Endothelial cell of umbilical vein (primary cell): ENCODE results near the gene PLA2G6. TPM values are rescaled to one million over a fixed set of nuclear protein-coding genes. Genes with fewer than 3 reads are reported as not detected.

ENCODE experiments used
- BruUV-seq: library from RNA; stranded (reverse); fragments of 400-500 nt; replicated peaks from 2 replicates; lab custom pipeline; 2021; lab: Mats Ljungman, UMichigan
- CTCF ChIA-PET: fragments of 300-600, 350-600 bp; sonication (Branson Sonifier 250); formaldehyde crosslinking; loops from one replicate; lab custom pipeline; 2021; ENCODE audit warnings: antibody characterized with exemption, inconsistent platforms; lab: Charles Lee
- POLR2A ChIA-PET: fragments of 300-600, 350-600 bp; sonication (Branson Sonifier 250); formaldehyde crosslinking; loops from one replicate; lab custom pipeline; 2021; ENCODE audit warnings: antibody characterized with exemption, inconsistent platforms; lab: Charles Lee
- DNase-seq: peaks from one replicate; pipeline ENCODE4 v3.0.0-alpha.2; 2011; ENCODE audit warnings: low read depth, low spot score
- FAIRE-seq: peaks from 2 replicates; lab custom pipeline; 2011; peaks lifted over from hg19 to GRCh38; lab: Jason Lieb, UNC
- H2AFZ ChIP-seq: 2 replicates; pipeline ENCODE4 v1.6.0; 2012; ENCODE audit warnings: low read depth, low read length, control low read depth, inconsistent platforms
- H3K27ac ChIP-seq: 2 replicates; pipeline ENCODE4 v1.5.1; 2011; ENCODE audit warnings: low read depth, mild to moderate bottlenecking, control low read depth, low read length, moderate library complexity; ENCODE audit not compliant: insufficient read depth
- H3K27me3 ChIP-seq, 2 experiments: 2 replicates each; pipeline versions ENCODE4 v1.6.0 to v1.6.1; 2011; ENCODE audit warnings: low read length in 2 of 2, mixed read lengths in 1 of 2; ENCODE audit not compliant: control insufficient read depth in 2 of 2, insufficient read depth in 2 of 2
- H3K36me3 ChIP-seq, 2 experiments: 2 replicates in 1 of 2; 3 replicates in 1 of 2; pipeline ENCODE4 v1.5.1; 2011; ENCODE audit warnings: low read length in 2 of 2, mild to moderate bottlenecking in 1 of 2, moderate library complexity in 1 of 2; ENCODE audit not compliant: control insufficient read depth in 2 of 2, insufficient read depth in 2 of 2; ENCODE audit errors: extremely low read depth in 1 of 2
- H3K4me1 ChIP-seq: 3 replicates; pipeline ENCODE4 v1.5.1; 2011; ENCODE audit warnings: mild to moderate bottlenecking, low read length; ENCODE audit not compliant: control insufficient read depth, insufficient read depth; ENCODE audit errors: extremely low read depth
- H3K4me2 ChIP-seq: 2 replicates; pipeline ENCODE4 v1.6.1; 2011; ENCODE audit warnings: low read length, control low read depth, mixed read lengths; ENCODE audit not compliant: insufficient read depth
- H3K4me3 ChIP-seq, 3 experiments: fragments of 200-600 bp in 1 of 3; sonication (generic), shearing (Covaris generic) in 1 of 3; replicated peaks in 1 of 3; 2 replicates each; pipeline ENCODE4 v1.5.1; 2011 to 2016; ENCODE audit warnings: control low read depth in 3 of 3, low read length in 3 of 3, mild to moderate bottlenecking in 2 of 3, inconsistent platforms in 1 of 3, low read depth in 1 of 3, moderate library complexity in 1 of 3; ENCODE audit not compliant: insufficient read depth in 1 of 3
- H3K79me2 ChIP-seq: 2 replicates; pipeline ENCODE4 v1.6.0; 2012; ENCODE audit warnings: low read length, inconsistent platforms; ENCODE audit not compliant: control insufficient read depth, insufficient read depth
- H3K9ac ChIP-seq: replicated peaks from 2 replicates; pipeline ENCODE3; 2011; ENCODE audit warnings: low read length, control low read depth; ENCODE audit not compliant: insufficient read depth; ENCODE audit errors: extremely low read depth
- H3K9me1 ChIP-seq: replicated peaks from 3 replicates; pipeline ENCODE4 v1.6.0; 2011; ENCODE audit warnings: mild to moderate bottlenecking, low read length; ENCODE audit not compliant: control insufficient read depth, insufficient read depth; ENCODE audit errors: extremely low read depth
- H3K9me3 ChIP-seq: replicated peaks from 2 replicates; pipeline ENCODE4 v1.5.1; 2012; ENCODE audit warnings: low read length, inconsistent platforms; ENCODE audit not compliant: control insufficient read depth, insufficient read depth
- H4K20me1 ChIP-seq: replicated peaks from 2 replicates; pipeline ENCODE3; 2011; ENCODE audit warnings: mild to moderate bottlenecking, low read length; ENCODE audit not compliant: control insufficient read depth, insufficient read depth; ENCODE audit errors: extremely low read depth
- CTCF ChIP-seq, 2 donors: IDR thresholded peaks; 1 replicate in 1 of 2; 2 replicates in 1 of 2; pipeline ENCODE4 v1.5.1; 2011; ENCODE audit warnings: low read length in 2 of 2, mild to moderate bottlenecking in 2 of 2, moderate library complexity in 2 of 2, control low read depth in 1 of 2, inconsistent platforms in 1 of 2, low read depth in 1 of 2; ENCODE audit not compliant: insufficient read depth in 1 of 2; ENCODE audit errors: extremely low read depth in 1 of 2
- EZH2 ChIP-seq: IDR thresholded peaks from 2 replicates; pipeline ENCODE4 v1.6.1; 2012; ENCODE audit warnings: borderline replicate concordance, low read depth, mild to moderate bottlenecking, moderate library complexity, low read length, inconsistent platforms; ENCODE audit not compliant: severe bottlenecking
- FOS ChIP-seq: IDR thresholded peaks from 2 replicates; pipeline ENCODE4 v1.6.1; 2011; ENCODE audit warnings: mild to moderate bottlenecking, low read length, moderate library complexity, borderline replicate concordance; ENCODE audit not compliant: insufficient read depth
- GATA2 ChIP-seq: IDR thresholded peaks from 2 replicates; pipeline ENCODE4 v1.7.0; 2011; ENCODE audit warnings: low read depth, mild to moderate bottlenecking, moderate library complexity, mixed read lengths, low read length; ENCODE audit not compliant: insufficient read length, insufficient read depth
- JUN ChIP-seq: IDR thresholded peaks from 2 replicates; pipeline ENCODE4 v1.6.1; 2011; ENCODE audit warnings: borderline replicate concordance, low read depth; ENCODE audit not compliant: insufficient read length, insufficient read depth
- MYC ChIP-seq: IDR thresholded peaks from one replicate; pipeline ENCODE4 v1.6.1; 2011; ENCODE audit warnings: mild to moderate bottlenecking, low read depth, low read length
- POLR2A ChIP-seq: IDR thresholded peaks from 2 replicates; pipeline ENCODE4 v1.6.1; 2012; ENCODE audit warnings: low read depth, mild to moderate bottlenecking, control low read depth, low read length
- POLR2AphosphoS5 ChIP-seq: IDR thresholded peaks from 2 replicates; pipeline ENCODE4 v1.6.1; 2012; ENCODE audit warnings: low read depth, mild to moderate bottlenecking, control low read depth, low read length, moderate library complexity; ENCODE audit not compliant: insufficient read depth
- dilution Hi-C: fragments of 300-500 bp; cut with MboI; formaldehyde crosslinking; loops from one replicate; pipeline ENCODE4 v1.15.0; 2019; ENCODE audit warnings: low sequenced_read_pairs; ENCODE audit not compliant: extremely low pct_ligation_motif_present
- intact Hi-C: fragments of 100-400 bp; cut with micrococcal nuclease; formaldehyde crosslinking; loops from one replicate; pipeline ENCODE4 v1.10.0; 2022
- polyA plus RNA-seq, 4 experiments: library from polyadenylated mRNA; depleted of rRNA in 3 of 4; stranded (reverse) in 3 of 4; unstranded in 1 of 4; fragments of >200 nt; gene quantifications; 2 replicates each; pipeline versions ENCODE4 v1.2.1 to v1.2.3, GENCODE V29; 2011 to 2012; ENCODE audit warnings: missing spikeins in 1 of 4
- total RNA-seq: library from RNA; stranded (reverse); gene quantifications from 2 replicates; pipeline ENCODE4 v1.2.3, GENCODE V29; 2021
- TF ChIP-seq, protein P1 (sequence below): IDR thresholded peaks from 2 replicates; pipeline ENCODE4 v1.6.1; 2011; ENCODE audit not compliant: insufficient read depth, insufficient read length

The PLA2G6 gene
- total and polyA plus RNA-seq, 2 donors (not counting 3 experiments of a cell fraction or from before 2014, with no cell fraction given): 6.6 to 10.3 TPM

- DNase-seq: no peak
- ChIA-PET POLR2A (no interaction called here), CTCF (interaction anchor here (1.5 to 1.6 kb wide), 3 partner anchors 23 to 32 kb away, joined by 5 to 13 read pairs (median 6); no protein-coding TSS in a partner anchor)
- no peak overlapping the region for H3K27ac ChIP-seq
- no peaks in the 10 kb centered on the region for H3K27me3 ChIP-seq
- H3K9me1 ChIP-seq: no peaks in the 10 kb centered on the region
- no peaks in the 10 kb centered on the region for H4K20me1 ChIP-seq
- H3K9ac ChIP-seq: no peak overlapping the region
- dilution Hi-C loops (no loop called here), intact Hi-C loops (no loop called here)
- FAIRE-seq: no peak
- H3K79me2 ChIP-seq: no peaks in the 10 kb centered on the region
- TF ChIP-seq CTCF (IDR thresholded peaks at IDR 0.05; ENCODE audit: extremely low read depth in 1 of 2, insufficient read depth in 1 of 2, low read depth in 1 of 2, low read length in 2 of 2) (peak in 1 of 2 donors; percentile 3), FOS (no peak)
- H3K4me2 ChIP-seq: no peak overlapping the region
- H3K9me3 ChIP-seq: no peaks in the 10 kb centered on the region
- no TSS peak for BruUV-seq
- H3K4me1 ChIP-seq: peaks cover 7% of the 10 kb centered on the region
- H3K4me3 ChIP-seq: no peak overlapping the region
- H3K36me3 ChIP-seq: no peaks in the 10 kb centered on the region
- H2AFZ ChIP-seq: no peak overlapping the region
Observed at GRCh38 chr22:38144025-38144405, 37.6 kb downstream of the PLA2G6 start.

DNA sequence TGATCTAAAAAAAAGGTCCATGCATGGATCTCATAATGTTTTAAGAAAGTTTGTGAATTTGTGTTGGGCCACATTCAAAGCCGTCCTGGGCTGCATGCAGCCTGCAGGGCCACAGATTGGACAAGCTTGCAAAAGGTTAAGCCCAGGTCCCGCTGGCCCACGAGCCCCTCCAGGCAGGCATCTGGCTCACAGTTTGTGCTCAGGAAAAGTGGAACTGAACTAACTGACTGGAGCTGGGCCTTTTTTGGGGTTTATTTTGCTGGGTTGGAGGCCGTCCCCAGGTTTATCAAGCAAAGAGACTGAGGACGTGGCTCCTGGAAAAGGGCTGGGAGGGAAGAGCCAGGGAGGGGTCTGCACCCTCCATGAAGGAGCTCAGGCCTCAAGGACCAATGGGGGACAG is 39.0 kb downstream of the PLA2G6 start:
- BruUV-seq: no TSS peak
- H3K36me3 ChIP-seq: no peaks in the 10 kb centered on the region
- no peaks in the 10 kb centered on the region for H3K9me3 ChIP-seq
- dilution Hi-C loops (no loop called here), intact Hi-C loops (no loop called here)
- ChIA-PET POLR2A (no interaction called here), CTCF (interaction anchor here (0.6 to 1.6 kb wide), 4 partner anchors 21 to 403 kb away, joined by 3 to 5 read pairs (median 4); no protein-coding TSS in a partner anchor)
- no peak overlapping the region for H3K9ac ChIP-seq
- no peaks in the 10 kb centered on the region for H3K27me3 ChIP-seq
- no peak for DNase-seq
- H3K4me3 ChIP-seq: no peak overlapping the region
- H3K4me1 ChIP-seq: peaks cover 4% of the 10 kb centered on the region
- no peak overlapping the region for H2AFZ ChIP-seq
- no peaks in the 10 kb centered on the region for H4K20me1 ChIP-seq
- H3K9me1 ChIP-seq: no peaks in the 10 kb centered on the region
- no peak overlapping the region for H3K27ac ChIP-seq
- H3K79me2 ChIP-seq: no peaks in the 10 kb centered on the region
- FAIRE-seq: no peak
- H3K4me2 ChIP-seq: no peak overlapping the region
- TF ChIP-seq EZH2 (no peak), CTCF (IDR thresholded peaks at IDR 0.05; ENCODE audit: extremely low read depth in 1 of 2, insufficient read depth in 1 of 2, low read depth in 1 of 2, low read length in 2 of 2) (no peak), POLR2AphosphoS5 (no peak), JUN (no peak), POLR2A (no peak), FOS (no peak), MYC (no peak), GATA2 (no peak)
- TF ChIP-seq, protein P1, sequence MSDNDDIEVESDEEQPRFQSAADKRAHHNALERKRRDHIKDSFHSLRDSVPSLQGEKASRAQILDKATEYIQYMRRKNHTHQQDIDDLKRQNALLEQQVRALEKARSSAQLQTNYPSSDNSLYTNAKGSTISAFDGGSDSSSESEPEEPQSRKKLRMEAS: no peak
